GM23248 (cell line): ENCODE measurements around the gene DMBX1.

ENCODE experiments used
- EZH2 ChIP-seq: fragments of 200-600 bp; sonication (generic); IDR thresholded peaks from 2 replicates; pipeline ENCODE4 v1.6.1; 2018; ENCODE audit warnings: antibody characterized with exemption, mild to moderate bottlenecking; ENCODE audit not compliant: insufficient read depth, poor library complexity, severe bottlenecking
- EZH2phosphoT487 ChIP-seq: fragments of 200-600 bp; sonication (generic); IDR thresholded peaks from 2 replicates; pipeline ENCODE4 v1.6.1; 2018; ENCODE audit warnings: antibody characterized with exemption, moderate library complexity, mild to moderate bottlenecking, low read depth; ENCODE audit not compliant: insufficient read depth

- TF ChIP-seq EZH2phosphoT487: no peak
- no peak for TF ChIP-seq EZH2
Measured at GRCh38 chr1:46461809-46462448, 27.7 kb upstream of the DMBX1 start.
